ENCODE data around the gene ALDH3A1. TPM values are rescaled to one million over a fixed set of nuclear protein-coding genes. Genes with fewer than 3 reads are reported as not detected.
A peak's percentile ranks its signal among the peaks of the same experiment; 100 is the strongest.

Gene ALDH3A1
- total RNA-seq, 2 experiments from 2014 or later = 0.14 TPM; not detected in 1

- H3K27me3 Mint-ChIP-seq = no peaks in the 10 kb centered on the region
Measured at GRCh38 chr17:19705771-19706770, 42.0 kb downstream of the ALDH3A1 start.

GRCh38 chr17:19705201-19705600, 42.9 kb downstream of the ALDH3A1 start:
- no peaks in the 10 kb centered on the region for H3K27me3 Mint-ChIP-seq
- H3K4me3 Mint-ChIP-seq = no peak overlapping the region
- no peaks in the 10 kb centered on the region for H3K4me1 Mint-ChIP-seq
- H3K9me3 Mint-ChIP-seq (ENCODE audit: low read depth) = no peaks in the 10 kb centered on the region
- H3K27ac Mint-ChIP-seq = no peak overlapping the region
- H3K36me3 Mint-ChIP-seq = no peaks in the 10 kb centered on the region
- DNase-seq = no peak
- CTCF ChIA-PET = no interaction called here
- ATAC-seq = no peak

More at GRCh38 chr17:19705771-19706770, 42.0 kb downstream of the ALDH3A1 start:
- ATAC-seq = no peak
- Mint-ChIP-seq H3K4me3 (no peak overlapping the region), H3K4me1 (no peaks in the 10 kb centered on the region), H3K9me3 (ENCODE audit: low read depth) (no peaks in the 10 kb centered on the region), H3K27ac (no peak overlapping the region), H3K36me3 (no peaks in the 10 kb centered on the region)
- DNase-seq = no peak
- CTCF ChIA-PET = no interaction called here

GRCh38 chr17:19703828-19704613, 44.1 kb downstream of the ALDH3A1 start:
- no peaks in the 10 kb centered on the region for H3K4me1 Mint-ChIP-seq
- CTCF ChIA-PET = no interaction called here
- H3K27me3 Mint-ChIP-seq = no peaks in the 10 kb centered on the region
- H3K36me3 Mint-ChIP-seq = no peaks in the 10 kb centered on the region
- ATAC-seq (no peak), DNase-seq (no peak)
- no peaks in the 10 kb centered on the region for H3K9me3 Mint-ChIP-seq (ENCODE audit: low read depth)
- no peak overlapping the region for H3K27ac Mint-ChIP-seq
- no peak overlapping the region for H3K4me3 Mint-ChIP-seq

- no peaks in the 10 kb centered on the region for H3K9me3 Mint-ChIP-seq (ENCODE audit: low read depth)
- no peaks in the 10 kb centered on the region for H3K27me3 Mint-ChIP-seq
- peak; percentile 36 for DNase-seq
- CTCF ChIA-PET = no interaction called here
- no peak for ATAC-seq
- H3K27ac Mint-ChIP-seq = no peak overlapping the region
- H3K36me3 Mint-ChIP-seq = no peaks in the 10 kb centered on the region
- no peaks in the 10 kb centered on the region for H3K4me1 Mint-ChIP-seq
- H3K4me3 Mint-ChIP-seq = no peak overlapping the region
Measured at GRCh38 chr17:19703106-19703827, 44.8 kb downstream of the ALDH3A1 start.

- no peaks in the 10 kb centered on the region for H3K9me3 Mint-ChIP-seq (ENCODE audit: low read depth)
- ATAC-seq (no peak), DNase-seq (peak; percentile 39)
- no peaks in the 10 kb centered on the region for H3K36me3 Mint-ChIP-seq
- H3K27me3 Mint-ChIP-seq = no peaks in the 10 kb centered on the region
- H3K27ac Mint-ChIP-seq = no peak overlapping the region
- no peaks in the 10 kb centered on the region for H3K4me1 Mint-ChIP-seq
- no peak overlapping the region for H3K4me3 Mint-ChIP-seq
- CTCF ChIA-PET = no interaction called here
Measured at GRCh38 chr17:19702217-19702641, 45.9 kb downstream of the ALDH3A1 start.

Other genes starting within 250 kb of the ALDH3A1 start
- gene SLC47A1, start 214.4 kb downstream of the ALDH3A1 start, total RNA-seq = under 1 TPM in 1 of 2 experiments, not detected in 1; 0.19 TPM
- 10 to 100 TPM; 29.9 to 30.5 TPM for gene ALDH3A2, start 99.5 kb downstream of the ALDH3A1 start, total RNA-seq
- not detected for gene SLC47A2, start 31.7 kb downstream of the ALDH3A1 start, total RNA-seq
- 10 to 100 TPM in 1 of 2 experiments, 1 to 10 TPM in 1; 5.3 to 11.2 TPM for gene ULK2, start 119.6 kb upstream of the ALDH3A1 start, total RNA-seq
- gene AKAP10, start 229.5 kb upstream of the ALDH3A1 start, total RNA-seq = 10 to 100 TPM; 34.3 to 44.6 TPM